ENCODE results near the gene IDS.
"Not testable (repeated sequence)": the region's sequence is repeated elsewhere in the genome, so short reads cannot be mapped to it uniquely, and the experiment has no call there.

Gene IDS

GRCh38 chrX:149504915-149505651 lies at the start of gene IDS:
Gene IDS (minus strand): TSS chrX:149505306. CDS start chrX:149505137, 169 bp downstream.
- peak; percentile 90 for DNase-seq (ENCODE audit: low spot score)

GRCh38 chrX:149551939-149552248 lies 46.8 kb upstream of the IDS start:
- DNase-seq (ENCODE audit: low spot score): not testable (repeated sequence)

- DNase-seq (ENCODE audit: low spot score): not testable (repeated sequence)
Observed at GRCh38 chrX:149551245-149551938, 46.3 kb upstream of the IDS start.

- DNase-seq (ENCODE audit: low spot score): not testable (repeated sequence)
Observed at GRCh38 chrX:149550454-149550853, 45.3 kb upstream of the IDS start.

GRCh38 chrX:149549701-149550100 lies 44.6 kb upstream of the IDS start, which contains the start of gene HSFX3:
Gene HSFX3 (minus strand): TSS chrX:149549924. CDS start chrX:149549852, 72 bp downstream.
- DNase-seq (ENCODE audit: low spot score): not testable (repeated sequence)

GRCh38 chrX:149547782-149548181 lies 42.7 kb upstream of the IDS start:
- DNase-seq (ENCODE audit: low spot score): not testable (repeated sequence)

- DNase-seq (ENCODE audit: low spot score): not testable (repeated sequence)
Observed at GRCh38 chrX:149546962-149547361, 41.9 kb upstream of the IDS start.

GRCh38 chrX:149545545-149546543 lies 40.7 kb upstream of the IDS start:
- DNase-seq (ENCODE audit: low spot score): not testable (repeated sequence)

- DNase-seq (ENCODE audit: low spot score): no peak
Observed at GRCh38 chrX:149541521-149542047, 36.5 kb upstream of the IDS start.

- DNase-seq (ENCODE audit: low spot score): peak; percentile 91
Observed at GRCh38 chrX:149540621-149541520, 35.8 kb upstream of the IDS start, which contains the start of gene EOLA1. Gene EOLA1 (plus strand): TSS chrX:149541012. CDS start chrX:149545631, 4,619 bp downstream.

- DNase-seq (ENCODE audit: low spot score): peak; percentile 89
Observed at GRCh38 chrX:149540131-149540620, 35.1 kb upstream of the IDS start.

GRCh38 chrX:149539283-149540130 lies 34.4 kb upstream of the IDS start:
- peak; percentile 92 for DNase-seq (ENCODE audit: low spot score)

- DNase-seq (ENCODE audit: low spot score): not testable (repeated sequence)
Observed at GRCh38 chrX:149537474-149537873, 32.4 kb upstream of the IDS start.

- DNase-seq (ENCODE audit: low spot score): not testable (repeated sequence)
Observed at GRCh38 chrX:149534926-149535602, 30.0 kb upstream of the IDS start.

- not testable (repeated sequence) for DNase-seq (ENCODE audit: low spot score)
Observed at GRCh38 chrX:149533999-149534398, 28.9 kb upstream of the IDS start.

- not testable (repeated sequence) for DNase-seq (ENCODE audit: low spot score)
Observed at GRCh38 chrX:149532868-149533267, 27.8 kb upstream of the IDS start.

GRCh38 chrX:149531599-149531998 lies 26.5 kb upstream of the IDS start:
- DNase-seq (ENCODE audit: low spot score): no peak

GRCh38 chrX:149528381-149528780 lies 23.3 kb upstream of the IDS start:
- no peak for DNase-seq (ENCODE audit: low spot score)

GRCh38 chrX:149527705-149528104 lies 22.6 kb upstream of the IDS start:
- DNase-seq (ENCODE audit: low spot score): peak; percentile 73

All from CD4-positive, alpha-beta T cell treated with Interleukin-2 at 100 ng/mL for 4 hours (primary cell).